HG03064 (cell line): ENCODE data around the gene ZBTB40.

ENCODE experiments used
- ATAC-seq: cut with Tn5 transposase; IDR thresholded peaks from one replicate; pipeline ENCODE4 v1.9.1; 2021; ENCODE audit warnings: low read depth; ENCODE audit not compliant: unreplicated experiment

Gene ZBTB40

DNA sequence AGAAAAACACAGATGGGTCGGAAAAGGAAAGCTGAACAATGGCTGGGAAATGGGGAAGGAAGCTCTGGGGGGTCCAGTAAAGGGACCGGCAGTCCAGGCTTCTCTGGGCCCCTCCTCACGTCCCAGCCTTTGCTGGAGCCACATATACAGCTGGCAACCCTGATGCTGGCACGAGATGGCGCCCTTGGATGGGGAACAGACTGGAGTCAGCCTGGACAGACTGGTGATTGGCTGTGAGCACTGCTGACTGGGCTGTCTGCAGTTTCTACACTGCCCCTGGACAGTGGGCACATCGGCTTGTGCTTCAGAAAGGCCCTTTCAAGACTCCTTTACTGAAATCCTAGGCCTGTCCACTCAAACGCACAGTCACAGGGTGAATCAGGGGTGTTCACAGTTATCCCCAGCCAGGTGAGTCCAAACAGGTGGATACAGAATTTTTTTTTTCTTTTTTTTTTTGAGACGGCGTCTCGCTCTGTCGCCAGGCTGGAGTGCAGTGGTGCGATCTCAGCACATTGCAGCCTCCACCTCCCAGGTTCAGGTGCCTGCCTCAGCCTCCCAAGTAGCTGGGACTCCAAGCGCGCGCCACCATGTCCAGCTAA, 31.1 kb upstream of the ZBTB40 start:
- no peak for ATAC-seq

DNA sequence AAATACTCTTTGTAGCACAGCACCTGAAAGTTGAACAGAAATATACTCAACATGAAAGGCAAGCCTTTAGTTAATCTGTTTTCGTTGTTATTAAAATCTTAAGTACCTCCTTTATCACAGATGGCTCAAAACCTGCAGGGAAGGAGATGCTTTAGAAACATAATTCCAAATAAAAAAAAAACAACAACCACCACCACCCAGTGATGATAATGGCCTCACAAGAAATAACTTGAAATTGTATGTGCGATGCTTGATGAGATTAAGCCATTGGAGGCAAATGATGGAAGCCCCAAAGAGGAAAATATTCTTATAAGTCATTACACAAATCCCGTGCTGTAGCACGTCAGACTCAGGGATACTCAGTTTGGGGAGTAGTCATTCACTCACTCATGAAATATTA, 24.9 kb upstream of the ZBTB40 start:
- ATAC-seq = no peak

DNA sequence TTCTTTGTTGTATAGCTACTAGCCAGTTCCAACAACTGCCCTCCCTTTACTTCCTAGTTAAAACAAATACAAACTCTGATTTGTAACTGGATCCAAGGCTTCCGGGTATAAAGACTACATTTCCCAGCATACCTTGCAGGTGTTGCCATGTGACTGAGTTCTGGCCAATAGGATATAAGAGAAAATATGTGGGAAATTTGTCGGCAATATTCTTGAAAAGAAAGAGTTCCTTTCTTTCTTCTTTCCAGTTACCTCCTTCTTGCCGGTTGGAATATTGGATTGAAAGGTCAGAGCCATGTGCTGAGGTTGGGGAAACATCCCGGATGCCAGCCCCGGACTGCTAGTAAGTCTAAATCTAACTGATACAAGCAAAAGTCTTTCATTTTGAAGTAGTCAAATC, 23.0 kb upstream of the ZBTB40 start:
- ATAC-seq = no peak

DNA sequence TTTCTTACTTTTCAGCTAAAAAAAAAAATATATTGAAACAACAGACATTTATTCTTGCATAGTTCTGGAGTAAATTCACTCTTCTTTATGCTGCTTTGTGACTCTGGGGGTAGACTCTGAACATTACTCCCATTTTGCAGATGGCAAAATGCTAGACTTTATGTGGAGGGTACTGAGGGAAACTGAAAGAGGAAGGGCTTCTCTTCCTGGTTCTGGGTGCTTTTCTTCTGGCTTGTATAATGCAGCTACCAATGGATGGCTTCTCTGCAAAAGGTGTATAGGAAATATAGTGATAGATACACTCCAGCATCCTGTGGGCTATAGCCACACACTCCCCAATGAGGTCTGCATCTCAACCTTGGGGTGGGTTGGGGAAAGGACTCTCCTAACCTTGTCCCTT, 19.7 kb upstream of the ZBTB40 start:
- ATAC-seq = no peak

DNA sequence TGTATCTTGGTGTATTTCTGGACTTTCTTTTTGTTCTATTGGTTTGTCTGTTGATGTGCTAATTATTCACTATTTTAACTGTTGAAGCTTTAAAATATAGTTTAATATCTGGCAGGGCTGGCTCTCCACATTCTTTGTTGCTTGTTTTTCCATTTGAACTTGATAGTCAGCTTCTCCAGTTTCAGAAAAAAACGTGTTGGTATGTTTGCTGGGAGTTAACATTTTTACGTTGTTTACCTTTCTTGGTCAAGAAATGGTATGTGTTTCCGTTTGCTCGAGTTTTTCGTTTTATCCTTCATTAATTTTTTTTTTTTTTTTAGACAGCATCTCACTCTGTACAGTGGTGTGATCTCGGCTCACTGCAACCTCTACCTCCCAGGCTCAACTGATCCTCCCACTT, 16.9 kb upstream of the ZBTB40 start:
- ATAC-seq = no peak

DNA sequence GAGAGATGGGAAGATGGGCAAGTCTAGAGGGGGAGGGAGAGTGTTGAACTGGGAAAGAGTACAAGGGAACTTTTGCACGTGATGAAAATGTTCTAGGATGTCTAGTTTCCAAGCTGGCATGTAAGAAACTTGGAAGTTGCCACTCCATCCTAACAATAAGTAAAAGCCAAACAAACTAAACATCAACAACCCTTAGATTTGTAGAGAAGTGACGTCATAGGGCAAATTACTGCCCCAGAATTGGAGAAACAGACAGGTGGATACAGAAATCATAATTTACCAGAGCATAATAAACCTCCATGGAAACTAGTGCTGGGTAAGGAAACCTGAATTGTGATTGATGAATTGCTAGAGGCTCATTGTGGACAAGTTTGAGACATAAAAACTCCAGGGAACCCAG, 14.7 kb upstream of the ZBTB40 start:
- ATAC-seq = no peak

DNA sequence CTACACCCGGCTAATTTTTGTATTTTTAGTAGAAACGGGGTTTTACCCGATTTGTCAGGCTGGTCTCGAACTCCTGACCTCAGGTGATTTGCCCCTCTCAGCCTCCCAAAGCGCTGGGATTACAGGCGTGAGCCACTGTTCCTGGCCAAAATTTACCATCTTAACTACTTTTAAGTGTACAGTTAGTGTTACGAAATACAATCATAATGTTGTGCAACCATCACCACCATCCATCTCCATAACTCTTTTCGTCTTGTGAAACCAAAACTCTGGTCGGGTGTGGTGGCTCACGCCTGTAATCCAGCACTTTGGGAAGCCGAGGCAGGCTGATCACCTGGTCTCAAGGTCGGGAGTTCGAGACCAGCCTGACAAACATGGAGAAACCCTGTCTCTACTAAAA, 14.1 kb upstream of the ZBTB40 start:
- no peak for ATAC-seq

DNA sequence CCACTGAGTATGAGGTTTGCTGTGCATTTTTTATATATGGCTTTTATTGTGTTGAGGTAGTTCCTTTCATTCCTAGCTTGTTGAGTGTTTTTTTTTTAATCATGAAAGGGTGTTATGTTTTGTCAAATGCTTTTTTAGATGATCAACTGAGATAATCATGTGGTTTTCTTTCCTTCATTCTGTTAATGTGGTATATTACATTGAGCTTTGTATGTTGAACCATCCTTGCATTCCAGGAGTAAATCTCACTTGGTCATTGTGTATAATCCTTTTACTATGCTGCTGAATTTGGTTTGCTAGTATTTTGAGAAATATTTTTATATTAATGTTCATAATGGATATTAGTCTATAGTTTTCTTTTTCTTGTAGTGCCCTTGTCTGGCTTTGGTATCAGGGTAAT, 11.1 kb upstream of the ZBTB40 start:
- no peak for ATAC-seq

DNA sequence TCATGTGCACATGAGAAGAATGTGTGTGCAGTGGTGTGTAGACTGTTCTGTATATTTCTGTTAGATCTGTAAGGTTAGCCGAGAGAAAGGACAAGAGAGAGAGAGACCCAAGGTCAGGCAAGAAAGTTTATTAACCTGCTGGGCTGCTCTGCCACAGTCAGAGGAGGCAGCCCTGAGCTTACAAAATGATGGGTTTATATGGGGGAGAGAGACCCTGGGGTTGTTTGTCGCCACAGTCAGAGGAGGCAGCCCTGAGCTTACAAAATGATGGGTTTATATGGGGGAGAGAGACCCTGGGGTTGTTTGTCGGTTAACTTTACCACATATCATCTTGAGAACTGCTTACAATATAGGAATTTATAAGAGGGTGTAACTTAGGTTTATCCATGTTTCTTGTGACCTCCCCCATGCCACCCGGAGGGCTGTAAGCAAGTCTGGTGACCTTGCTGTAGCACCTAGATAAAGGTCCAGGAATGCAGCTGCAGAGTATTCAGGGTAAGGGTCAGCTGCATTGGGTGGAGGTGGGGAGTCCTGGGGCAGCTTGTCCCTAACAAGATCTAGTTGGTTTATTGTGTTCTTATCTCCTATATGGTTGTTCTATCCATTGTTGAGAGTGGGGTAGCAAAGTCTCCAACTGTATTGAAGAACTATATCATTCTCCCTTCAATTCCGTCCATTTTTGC, 9.3 kb upstream of the ZBTB40 start:
- ATAC-seq = no peak

DNA sequence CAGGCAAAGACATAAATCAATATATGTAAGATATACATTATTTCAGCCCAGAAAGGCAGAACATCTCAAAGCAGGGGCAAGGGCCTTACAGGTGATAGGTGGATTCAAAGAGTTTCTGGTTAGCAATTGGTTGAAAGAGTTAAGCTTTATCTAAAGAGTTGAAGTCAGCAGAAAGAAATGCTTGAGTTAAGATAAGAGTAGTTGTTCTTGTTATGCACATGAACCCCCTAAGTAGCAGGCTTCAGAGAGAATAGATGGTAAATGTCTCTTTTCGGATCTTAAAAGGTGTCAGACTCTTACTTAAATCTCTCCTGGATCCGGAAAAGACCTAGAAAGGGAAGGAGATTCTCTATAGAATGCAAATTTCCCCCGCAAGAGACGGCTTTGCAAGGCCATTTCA, 8.3 kb upstream of the ZBTB40 start:
- no peak for ATAC-seq

DNA sequence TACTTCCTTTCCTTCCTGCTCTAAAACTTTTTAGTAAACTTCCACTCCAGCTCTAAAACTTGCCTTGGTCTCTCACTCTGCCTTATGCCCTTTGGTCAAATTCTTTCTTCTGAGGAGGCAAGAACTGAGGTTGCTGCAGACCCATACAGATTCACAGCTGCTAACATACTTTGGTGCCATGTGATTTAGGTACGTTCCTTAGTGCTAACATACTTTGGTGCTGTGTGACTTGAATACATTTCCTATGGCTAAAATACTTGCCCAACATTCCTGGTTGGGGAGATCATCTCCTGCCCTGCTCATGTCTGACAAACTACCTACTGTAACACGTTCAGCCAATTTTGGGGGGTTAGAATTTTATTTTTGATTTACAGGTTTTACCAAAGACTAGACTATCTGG, 6.8 kb upstream of the ZBTB40 start:
- ATAC-seq = no peak

DNA sequence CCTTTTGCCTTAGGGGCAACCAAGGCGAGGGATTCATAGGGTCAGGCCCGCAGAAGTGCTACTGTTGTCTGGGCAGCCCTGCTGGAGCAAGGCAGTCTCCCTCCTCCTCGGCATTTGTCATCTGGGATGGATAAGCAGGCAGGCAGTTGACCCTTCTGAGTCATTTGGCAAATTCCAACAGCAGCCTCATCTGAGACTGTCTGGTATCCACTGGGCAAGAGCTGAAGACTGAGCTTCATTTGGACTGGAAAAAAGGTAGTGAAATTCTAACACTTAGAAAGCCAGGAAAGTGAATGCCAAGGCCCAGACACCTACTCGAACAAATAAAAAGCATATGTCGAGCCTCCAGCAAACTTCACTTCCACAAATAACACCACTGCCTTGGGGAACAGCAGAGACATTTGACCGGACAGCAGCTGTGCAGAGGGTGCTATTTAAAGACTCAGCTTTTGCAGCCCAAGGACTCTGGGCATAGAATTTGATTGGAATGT, 4.0 kb upstream of the ZBTB40 start:
- no peak for ATAC-seq

DNA sequence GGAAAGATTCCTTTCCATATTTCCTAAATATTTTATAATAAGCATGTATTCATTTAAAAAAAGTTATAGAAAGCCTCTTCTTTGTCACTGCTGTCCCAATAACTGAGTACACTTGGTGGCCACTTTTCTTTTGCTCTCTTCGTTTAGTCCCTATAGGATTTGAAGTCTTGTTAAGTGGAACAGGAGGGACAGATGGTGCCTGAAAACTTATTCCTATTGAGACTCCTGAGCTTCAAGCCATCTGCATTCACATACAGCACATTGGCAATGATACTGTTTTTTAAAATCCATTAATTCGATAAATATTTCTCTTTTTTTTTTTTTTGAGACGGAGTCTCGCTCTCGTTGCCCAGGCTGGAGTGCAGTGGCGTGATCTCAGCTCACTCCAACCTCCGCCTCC, 2.0 kb upstream of the ZBTB40 start:
- no peak for ATAC-seq

DNA sequence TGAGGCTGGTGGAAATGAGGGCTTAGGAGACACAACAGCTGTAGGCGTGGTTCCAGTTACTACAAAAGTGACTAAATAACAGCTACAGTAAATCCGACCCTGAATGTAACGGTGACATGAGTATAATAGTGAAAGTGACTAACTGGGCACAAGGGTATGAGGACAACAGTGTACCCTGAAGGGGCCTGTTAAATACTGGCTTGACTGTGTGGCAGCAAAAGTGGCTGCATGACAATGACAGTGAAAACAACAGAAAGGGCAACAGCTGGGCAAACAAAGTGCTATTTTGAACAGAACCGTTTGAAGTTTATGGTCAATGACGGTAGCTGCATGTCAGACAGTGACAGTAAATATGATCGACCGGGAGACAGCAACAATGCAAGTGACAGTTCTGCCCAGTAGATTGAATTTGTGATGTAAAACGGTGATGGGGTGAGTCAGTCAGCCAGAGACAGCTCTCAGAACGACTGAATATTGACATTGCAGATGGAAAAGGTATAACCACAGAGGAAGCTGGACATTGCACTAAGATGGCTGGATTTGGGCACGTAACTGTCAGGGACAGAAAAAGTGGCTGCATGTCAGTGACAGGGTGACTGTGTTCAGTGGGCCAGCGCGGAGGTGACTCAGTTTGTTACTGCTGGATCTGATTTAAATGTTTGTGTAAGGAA, 1.2 kb upstream of the ZBTB40 start:
- ATAC-seq = no peak

DNA sequence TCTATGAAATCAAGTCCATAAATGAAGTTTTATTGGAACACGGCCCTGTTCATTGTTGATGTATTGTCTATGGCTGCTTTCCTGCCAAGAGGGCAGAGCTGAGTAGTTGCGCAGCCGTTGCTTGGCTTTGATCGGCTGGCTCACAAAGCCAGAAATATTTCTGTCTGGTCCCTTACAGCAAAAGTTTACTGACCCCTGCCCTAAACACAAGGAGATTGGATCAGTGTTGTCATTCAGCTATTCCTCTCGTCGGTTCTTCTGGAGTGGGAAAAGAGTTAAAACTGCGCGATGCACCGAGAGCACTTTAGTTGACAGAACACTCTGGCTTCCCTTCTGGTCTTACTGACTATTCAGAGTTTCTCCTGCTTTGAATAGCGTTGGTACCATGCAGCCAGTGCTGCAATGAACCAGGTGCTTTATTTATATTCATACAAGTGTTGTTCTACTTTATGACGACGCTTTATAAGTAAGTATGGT, 868 bp downstream of the ZBTB40 start:
- ATAC-seq = peak; percentile 11

DNA sequence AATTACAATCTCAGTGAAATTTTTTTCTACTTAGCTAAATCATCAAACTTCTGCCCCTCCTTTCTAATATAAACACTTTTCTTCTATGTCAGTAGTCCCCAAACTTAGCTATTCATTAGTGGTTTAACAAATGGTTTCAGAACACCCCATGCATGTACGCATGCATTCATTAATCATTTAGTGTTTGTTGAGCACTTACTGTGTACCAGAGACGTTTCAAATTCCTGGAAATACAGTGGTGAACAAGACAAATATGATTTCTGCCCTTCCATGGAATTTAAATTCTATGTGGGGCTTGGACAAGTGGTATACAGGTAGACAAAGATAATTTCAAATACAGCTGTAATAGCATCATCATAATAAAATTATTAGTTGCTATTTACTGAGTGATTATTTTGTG, 1.5 kb downstream of the ZBTB40 start:
- ATAC-seq = no peak

DNA sequence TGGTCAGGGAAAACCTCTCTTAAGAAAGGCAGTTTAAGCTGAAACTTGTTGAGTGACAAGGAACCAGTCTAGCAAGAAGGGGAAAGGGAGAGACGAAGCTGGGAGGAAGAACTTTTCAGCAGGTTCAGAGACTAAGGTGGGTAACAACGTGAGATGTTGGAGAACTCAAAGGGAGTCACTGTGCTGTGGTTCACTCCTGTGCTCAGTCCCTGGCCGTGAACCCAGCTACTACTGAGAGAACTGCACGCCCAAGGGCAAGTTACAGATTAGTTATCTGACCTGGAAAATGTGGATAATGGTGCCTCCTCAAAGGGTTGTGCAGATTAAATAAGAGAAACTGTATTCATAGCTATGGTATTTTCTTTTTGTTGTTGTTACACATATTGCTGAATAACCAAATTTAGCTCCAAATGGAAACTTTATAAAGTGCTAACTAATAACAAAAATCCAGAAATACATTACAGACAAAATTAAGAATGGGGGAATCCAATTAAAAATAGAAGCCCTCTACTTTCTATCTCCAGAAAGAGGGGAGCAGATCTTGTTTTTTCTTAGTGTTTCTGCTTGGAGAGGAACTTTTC, 2.9 kb downstream of the ZBTB40 start:
- ATAC-seq = no peak

DNA sequence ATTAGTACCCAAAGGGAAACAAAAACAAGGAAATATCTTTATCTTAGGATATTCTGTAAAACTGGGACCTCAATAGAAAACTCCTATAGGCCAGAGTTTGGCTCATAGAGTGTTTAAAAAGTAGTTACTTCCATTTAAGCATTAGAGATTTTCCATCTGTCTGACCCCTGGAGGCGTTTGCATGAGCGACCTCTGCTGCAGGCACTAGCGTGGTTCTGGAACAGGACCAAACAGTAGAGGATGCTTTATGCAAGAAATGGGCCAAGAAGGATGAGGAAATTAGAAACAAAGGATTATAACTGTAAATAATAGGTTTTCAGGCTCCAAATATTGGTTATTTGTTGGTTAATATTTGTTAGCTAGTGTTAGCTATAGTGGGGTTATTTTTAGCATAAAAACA, 5.7 kb downstream of the ZBTB40 start:
- no peak for ATAC-seq

DNA sequence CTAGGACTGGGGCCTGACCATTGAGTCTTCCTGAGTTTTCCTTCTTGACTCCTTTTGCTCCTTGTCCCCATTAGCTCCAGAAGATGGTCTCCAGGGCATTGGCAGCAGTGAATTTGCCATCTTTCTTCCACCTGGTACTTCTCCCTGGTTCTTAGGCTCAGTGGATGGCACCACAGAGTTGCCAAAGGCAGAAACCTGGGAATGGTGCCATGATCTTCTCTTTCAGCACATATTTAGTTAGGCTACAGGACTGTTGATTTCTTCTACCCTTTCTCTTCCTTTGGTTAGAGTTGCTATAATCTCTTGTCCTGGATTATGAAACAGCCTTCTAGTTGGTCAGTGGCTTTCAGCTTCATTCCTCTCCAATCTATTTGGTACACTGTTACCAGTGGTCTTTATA, 6.2 kb downstream of the ZBTB40 start:
- ATAC-seq = no peak

DNA sequence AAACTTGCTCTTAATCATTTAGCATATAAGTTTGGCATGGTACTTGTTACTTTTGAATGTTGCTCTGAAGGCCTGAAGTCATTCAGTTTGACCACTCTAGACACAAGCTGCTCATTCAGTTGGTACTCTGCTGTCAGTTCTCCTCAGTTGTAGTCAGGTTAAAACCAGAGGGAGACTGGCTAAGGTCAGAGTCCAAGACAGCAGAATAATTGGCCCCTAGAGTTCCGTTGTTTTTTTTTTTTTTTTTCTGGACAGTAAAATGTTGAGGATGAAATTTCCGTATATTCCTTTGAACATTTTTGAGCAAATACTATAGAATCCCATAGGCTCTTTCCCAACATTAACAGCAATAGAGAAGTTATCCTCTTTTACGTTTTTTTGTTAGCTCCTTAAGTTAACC, 9.4 kb downstream of the ZBTB40 start:
- no peak for ATAC-seq

DNA sequence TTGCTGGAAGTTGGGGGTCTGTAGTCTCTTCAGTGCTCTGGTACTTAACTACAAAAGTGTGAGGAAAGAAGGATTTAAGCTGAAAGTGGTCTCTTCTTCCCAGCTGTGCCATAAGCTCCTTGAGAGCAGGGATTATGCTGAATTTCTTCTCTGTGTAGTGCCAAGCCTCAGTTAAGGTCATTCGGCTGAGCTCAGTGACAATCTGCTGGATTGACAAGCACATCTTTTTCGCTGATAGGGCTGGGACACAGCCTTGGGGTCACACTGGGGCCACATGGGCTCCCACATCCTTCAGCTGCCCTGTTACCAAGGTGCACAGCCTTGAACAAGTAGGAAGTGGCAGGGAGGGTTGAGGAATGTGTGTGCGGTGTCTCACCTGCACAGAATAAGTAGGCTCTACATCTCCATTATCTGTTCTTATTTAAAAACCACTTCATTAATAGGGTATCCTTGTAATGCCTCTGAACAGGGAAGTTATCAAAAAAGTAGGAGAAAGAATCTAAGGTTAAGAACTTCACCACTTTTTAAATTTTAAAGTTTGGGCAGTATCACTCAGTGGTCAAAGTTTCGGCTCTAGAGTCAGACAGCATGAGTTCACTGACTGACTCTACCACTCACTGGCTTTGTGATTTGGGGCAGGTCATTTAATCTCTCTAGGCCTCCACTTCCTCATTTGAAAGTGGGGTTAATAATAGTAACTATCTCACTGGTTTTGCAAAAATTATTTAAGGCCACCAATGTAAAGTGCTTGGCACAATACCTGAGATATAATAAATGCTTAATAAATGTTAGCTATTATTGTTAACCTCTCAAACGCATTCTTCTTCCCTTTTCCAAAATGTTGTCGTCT, 10.3 kb downstream of the ZBTB40 start:
- ATAC-seq = no peak
